NCI-H2029 (cell line): ENCODE data around the gene SEMA6D.

Experiments
- DNase-seq: peaks from one replicate; lab custom pipeline; 2025; lab: John Stamatoyannopoulos, UW

SEMA6D gene

DNA sequence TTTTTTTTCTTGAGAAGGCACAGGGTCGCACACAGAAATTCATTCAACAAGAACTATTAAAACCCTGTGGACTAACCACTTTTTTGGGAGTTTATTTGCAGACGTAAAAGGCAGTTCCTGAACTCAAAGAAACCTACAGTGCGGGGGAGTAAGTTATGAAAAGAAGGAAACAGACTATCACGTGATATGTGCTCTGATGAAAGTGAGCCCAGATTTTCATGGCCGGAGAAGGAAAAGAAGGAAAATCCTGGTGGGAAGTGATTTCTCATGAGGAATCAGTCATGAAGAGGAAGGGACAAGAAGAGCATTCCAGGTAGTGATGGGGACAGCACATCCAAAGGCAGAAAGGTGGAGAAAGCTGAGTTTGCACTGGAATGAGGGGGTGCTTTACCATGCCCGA is 26.1 kb downstream of the SEMA6D start:
- no peak for DNase-seq

DNA sequence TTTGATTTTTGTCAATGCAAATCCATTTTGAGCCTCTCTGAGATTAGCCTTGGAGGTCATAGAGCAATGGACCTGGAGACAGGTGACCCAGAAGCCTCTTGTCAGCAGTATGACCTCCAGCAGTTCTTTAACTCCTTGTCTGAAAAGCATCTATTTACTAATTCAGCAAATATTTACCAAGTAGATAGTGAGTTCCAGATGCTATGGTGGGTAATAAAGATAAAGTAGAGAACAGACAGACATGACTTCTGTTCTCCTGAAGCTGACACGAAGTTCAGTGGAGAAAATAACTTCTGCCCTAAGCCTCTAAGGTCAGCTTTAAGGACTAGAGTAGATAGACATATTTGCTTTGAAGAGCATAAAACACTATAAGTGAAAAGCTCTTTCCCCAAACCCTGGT is 26.6 kb downstream of the SEMA6D start:
- no peak for DNase-seq

DNA sequence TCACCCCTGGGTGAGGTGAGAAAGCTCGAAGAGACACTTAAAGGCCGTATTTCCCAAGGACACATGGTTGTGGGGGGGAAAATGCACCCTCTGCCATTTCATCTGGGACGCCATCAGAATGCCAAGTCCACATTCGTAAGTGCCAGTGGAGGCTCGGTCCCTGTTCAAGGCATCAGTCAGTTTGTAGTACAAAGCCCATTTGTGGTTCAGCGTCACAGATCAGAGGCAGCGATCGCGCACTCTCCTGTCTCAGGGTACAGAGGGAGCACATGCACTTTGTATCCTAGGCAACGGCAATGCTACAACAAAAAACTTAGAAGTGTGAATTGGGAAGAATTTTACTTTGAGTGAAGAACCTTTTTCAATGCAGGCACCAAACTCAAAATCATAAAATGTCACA is 27.2 kb downstream of the SEMA6D start:
- DNase-seq, result no peak

DNA sequence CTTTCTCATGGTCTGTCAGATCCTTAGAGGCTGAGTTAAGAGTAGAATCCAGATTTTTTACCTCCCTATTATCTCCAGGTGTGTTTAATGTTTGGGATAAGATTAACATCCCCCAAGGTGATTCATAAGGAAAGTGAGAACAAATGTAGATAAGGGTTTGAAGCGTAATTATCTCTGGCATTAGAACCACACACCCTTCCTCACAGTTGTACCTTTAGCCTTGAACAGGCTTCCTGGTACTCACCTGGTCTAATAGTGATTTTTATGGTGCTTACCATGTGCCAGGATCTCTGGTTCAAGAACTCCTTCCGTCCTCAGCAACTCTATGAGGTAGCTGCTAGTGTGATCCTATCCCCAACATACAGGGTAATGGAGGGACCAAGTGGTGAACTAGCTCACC is 27.7 kb downstream of the SEMA6D start:
- DNase-seq, result no peak

DNA sequence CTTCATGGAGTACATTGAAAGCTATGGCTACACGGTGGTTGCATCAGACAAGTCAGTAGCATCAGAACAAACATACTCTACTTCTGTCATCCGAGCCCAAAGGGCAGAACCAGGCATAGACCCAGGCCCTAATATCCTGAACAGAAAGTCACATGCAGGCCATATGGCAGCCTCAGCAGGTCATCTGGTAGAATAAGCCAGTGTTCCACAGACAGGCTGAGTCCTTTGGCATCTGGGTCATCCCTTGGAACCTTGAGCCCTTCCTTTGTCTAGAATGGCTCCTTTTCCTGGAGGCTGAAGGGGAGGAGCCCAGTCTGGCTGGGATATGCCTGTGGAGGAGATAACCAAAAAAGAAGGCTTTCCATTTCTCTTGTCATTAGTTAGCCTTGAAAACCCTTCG is 29.2 kb downstream of the SEMA6D start:
- DNase-seq, result no peak

DNA sequence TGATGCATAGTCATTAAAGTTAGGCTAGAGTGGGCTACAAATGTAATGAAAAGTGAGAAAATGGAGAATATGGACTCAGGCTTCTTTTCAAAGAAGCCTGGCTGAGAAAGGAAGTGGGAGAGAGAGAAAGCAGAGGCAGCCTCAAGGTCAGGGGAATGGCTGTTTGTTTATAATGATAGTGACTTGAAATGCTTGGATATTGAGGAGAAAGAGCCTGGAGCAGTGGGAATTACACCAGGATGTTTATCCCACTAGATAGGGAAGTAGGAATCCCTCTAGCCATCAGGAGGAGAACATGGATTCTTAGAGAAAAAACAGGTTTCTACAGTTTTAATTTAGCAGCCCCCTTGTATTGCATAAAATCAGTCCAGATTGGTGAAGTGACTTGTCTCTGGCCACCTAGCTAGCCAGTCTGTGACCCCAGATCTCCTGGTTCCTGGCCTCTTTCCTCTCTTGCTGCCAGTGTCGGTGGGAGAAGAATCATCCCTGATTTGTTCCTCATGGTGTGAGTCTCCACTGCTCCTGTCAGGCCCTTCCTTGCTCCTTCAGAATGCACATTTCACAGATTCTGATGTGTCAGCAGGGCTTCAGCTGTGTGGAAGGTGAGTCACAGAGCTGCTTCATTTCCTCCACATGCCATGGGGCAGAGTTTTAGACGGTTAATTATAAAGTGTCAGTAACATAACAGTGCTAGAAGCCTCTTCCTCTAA is 32.9 kb downstream of the SEMA6D start:
- no peak for DNase-seq

DNA sequence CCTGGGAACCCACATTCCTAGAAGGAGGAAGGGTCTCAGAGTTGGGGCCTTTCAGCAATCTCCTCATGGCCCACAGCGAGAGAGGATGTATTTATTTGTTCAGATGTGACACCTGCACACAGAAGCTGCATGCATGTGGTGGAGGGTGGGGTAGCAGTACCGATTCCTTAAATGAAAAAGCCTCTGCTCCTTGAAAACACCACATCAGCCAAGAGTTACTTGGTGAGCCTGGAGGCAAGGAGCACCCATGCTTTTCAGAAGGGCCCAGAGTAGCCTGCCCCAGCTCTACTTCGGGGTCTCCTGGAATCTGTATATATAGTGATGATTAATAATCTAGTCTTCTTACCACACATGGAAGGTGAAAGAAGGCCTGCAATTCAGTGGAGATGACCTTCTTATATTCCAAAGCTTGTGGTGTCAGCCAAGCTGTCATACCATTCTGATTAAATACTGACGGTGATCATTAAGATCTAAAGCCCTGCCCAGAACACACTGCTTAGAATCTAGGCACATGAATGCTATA is 33.5 kb downstream of the SEMA6D start:
- no peak for DNase-seq

DNA sequence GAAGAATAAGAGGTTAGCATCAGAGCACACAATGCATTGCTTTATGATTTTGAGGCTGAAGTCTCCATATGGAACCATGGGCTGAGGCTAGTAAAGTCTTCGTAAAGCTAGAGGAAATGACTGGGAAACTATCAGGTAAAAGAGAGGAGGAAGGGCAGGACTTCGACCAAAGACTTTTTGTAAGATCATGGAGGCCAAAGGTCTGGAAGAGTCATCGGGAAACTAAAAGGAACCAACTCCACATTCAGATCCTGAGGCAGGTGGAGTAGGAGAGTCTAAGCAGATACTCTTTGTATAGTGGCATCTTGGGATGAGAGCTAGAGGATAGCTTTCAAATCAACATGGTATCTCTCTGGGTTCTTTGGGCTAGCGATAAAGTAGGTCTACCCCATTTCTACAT is 36.3 kb downstream of the SEMA6D start:
- no peak for DNase-seq

DNA sequence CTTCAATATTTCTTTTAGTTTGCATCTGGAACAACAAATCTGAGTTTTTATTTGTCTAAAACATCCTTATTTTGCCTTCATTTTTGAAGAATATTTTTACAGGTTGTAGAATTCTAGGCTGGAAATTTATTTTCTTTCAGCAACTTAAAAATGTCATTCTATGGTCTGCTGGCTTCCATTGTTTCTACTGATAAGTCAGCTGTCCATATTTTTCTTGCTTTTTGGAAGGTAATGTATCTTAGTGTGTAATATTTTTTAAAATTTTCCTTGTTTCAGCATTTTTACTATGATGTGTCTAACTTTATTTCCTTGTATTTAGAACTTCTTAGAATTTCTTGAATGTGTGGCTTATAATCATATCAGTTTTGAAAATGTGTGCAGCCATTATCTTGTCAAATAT is 37.0 kb downstream of the SEMA6D start:
- DNase-seq, result no peak

DNA sequence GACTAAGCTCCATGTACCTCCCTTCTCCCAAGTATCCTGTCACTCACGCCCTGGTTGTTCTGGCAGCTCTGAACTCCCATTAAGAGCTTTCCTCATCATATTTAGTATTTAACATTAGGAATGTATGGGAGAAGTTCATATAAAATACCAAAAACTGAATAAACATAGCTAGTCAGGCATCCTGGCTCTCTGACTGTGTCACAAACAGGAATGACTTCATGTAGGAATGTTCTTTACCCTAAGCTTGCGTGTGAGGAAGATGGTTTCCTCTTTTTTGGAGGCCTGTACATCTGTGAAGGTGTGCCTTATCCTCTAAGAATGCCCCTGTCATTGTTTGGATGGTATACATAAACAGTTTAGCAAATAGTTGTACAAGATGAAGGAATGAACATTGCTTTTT is 38.6 kb downstream of the SEMA6D start:
- DNase-seq, result no peak

DNA sequence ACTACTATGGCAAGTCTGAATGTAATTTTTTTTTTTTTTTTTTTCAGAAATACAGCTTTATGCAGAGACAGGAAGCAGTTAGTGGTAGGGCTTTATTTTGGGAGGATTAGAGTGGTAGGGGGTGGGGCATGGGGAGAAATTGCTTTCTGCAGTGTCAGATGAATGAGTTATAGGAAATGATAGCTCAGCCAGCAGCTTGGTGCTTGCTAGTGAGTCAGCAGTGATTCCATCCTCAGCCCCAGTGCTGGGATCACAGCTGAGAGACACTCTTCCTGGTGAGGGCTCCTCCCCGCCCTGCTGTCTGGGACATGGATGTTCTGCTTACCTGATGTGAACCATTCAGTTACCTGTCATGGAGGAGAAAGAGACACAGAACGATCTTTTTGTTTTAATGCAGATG is 39.6 kb downstream of the SEMA6D start:
- DNase-seq, result no peak

DNA sequence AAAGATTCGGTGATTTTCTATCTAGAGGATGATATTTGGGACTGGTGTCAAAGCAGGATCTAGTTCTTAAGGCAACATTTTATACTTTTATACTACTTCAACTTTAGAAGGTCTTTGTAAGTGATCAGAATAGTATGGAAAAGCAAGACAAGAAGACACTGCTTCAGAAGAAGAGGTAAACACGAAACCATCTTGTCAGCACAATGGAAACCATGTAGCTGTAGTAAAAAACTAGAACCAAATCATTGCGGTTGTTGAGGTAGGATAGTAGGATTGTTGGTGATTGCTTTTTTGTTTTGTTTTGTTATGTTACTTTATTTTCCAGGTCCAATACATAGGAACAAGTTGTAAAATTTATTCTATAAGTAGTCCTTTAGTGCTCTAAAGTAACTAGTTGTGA is 40.0 kb downstream of the SEMA6D start:
- DNase-seq, result no peak

DNA sequence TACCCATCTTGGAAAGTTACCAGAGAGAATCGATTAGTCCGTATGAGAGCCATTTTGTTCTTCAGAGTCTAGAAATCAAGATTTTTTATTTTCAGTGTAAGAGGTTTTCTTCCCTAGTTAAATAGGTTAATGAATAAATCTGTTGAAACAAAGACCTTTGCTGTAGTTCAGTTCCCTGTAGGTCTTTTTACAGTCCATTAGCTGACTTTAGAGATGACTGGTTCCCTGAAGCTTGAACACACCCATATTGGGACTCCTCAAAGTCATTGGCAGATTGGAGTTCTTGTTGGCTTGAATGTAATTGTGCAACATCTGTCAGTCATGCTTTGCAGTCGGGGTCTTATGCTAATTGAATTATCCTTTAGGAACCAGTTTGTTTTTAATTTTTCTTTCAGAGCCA is 45.3 kb downstream of the SEMA6D start:
- no peak for DNase-seq

DNA sequence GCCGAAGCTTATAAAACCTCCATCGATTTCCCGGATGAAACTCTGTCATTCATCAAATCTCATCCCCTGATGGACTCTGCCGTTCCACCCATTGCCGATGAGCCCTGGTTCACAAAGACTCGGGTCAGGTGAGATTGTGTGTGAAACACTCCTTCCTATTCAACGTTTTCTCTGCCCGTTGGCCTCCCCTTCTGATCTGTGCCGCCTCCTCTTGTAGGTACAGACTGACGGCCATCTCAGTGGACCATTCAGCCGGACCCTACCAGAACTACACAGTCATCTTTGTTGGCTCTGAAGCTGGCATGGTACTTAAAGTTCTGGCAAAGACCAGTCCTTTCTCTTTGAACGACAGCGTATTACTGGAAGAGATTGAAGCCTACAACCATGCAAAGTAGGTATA is 47.4 kb downstream of the SEMA6D start:
- DNase-seq, result no peak

DNA sequence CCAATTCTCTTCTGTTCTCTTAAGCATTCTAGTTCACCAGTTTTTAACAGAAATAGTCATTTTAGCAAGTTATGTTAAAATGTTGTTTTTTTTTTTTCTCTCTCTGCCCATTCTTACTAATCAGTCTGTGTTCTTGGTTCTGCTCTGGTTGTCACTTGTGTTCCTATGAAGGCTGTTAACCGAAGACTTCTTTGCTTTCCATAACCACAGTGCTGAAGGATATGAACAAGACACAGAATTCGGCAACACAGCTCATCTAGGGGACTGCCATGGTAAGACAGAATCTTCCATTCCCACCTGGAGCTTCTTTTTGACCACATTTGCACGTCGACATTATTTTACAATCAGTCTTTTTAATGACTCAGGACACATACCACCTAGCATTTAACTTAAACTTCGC is 49.1 kb downstream of the SEMA6D start:
- no peak for DNase-seq

DNA sequence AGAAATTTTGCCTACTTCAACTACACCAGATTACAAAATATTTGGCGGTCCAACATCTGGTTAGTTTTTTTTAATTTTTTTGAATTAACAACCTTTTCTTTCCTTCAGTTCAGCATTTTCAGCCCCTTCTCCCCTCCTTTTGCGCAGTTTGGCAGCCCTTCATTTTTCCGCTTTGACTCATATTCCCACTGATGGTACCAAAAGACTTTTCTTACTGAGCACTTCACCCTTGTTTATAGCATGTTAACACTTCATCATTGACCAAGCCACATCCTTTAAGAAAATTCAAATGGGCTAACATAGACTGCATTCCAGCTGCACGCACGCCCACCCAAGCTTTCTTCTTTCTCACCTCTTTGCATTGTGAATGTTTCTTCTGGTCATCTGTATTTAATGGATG is 49.7 kb downstream of the SEMA6D start:
- no peak for DNase-seq

DNA sequence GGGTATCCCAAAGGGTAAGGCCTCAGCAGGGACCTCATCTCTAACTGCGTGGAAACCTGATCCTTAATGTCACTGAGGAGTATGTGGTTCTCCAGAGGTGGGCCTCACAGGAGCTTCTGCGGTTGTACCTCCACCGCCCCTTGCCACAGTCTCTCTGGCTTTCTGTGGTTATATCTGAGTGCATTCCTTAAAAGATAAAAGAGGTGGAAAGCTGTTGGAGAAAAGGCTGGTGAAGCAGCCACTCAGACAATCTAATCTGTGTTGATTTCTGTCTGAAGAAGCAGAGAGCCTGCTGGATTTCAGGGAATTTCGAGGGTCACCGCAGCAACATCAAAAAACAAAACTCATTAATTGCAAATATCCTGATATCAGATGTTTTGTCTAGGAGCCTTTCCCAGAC is 51.4 kb downstream of the SEMA6D start:
- DNase-seq, result no peak

DNA sequence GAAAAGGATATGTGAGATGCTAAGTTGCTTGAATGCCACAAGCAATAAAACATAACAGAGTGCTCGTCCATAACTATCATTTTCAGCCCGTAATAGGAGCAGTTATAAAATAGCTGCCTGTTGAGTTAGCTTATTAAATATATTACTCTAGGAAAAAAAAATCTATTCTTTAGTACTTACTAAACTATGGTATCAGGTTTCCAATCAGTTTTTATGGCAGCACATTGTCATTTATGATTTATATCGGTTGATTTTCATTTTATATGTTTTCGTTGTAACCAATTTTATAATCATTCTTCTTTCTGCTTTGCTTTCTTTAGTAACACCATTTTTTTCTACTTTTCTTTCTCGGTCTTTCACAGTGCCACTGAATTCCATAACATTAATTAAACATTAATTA is 51.9 kb downstream of the SEMA6D start:
- no peak for DNase-seq

DNA sequence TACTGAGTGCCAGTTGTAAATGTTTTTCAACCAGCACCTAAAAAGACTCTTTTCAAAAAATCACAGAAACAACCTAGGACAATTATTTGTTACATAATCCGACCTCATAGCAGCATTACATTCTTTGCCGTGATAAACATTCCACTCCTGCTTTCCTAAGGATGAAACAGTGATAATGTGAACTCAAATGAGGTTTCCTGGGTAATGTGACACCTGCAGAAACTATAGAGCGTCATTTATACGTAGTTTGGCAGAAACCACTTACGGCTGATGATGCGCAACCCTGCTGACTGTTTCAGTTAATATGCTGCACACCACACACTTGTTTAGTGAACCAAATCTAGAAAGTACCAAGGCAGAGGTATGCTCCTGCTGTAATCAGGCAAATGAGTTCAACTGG is 55.8 kb downstream of the SEMA6D start:
- no peak for DNase-seq

DNA sequence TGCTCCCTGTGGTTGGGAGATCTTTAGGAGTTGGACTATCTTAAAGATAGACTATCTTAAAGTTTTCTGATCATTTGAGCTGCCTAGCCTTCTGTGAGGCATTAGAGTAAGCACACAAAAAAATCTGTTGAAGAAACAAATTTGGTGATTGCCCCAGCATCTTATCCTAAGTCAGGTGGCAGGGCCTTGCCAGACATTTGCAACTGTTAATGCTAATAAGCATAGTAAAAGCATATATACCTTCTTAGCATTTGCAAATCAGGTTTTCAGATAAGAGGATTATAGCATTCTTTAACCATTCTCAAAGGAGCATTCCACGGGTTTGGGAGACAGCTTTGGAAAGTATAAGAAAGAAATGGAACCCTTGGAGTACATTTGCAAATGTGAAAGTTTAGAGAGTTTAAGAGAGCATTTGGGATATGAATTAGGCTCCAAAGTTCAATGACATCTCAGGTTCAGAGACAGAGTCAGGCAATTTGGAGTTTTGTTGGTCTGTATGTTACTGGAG is 61.0 kb downstream of the SEMA6D start:
- DNase-seq, result no peak

DNA sequence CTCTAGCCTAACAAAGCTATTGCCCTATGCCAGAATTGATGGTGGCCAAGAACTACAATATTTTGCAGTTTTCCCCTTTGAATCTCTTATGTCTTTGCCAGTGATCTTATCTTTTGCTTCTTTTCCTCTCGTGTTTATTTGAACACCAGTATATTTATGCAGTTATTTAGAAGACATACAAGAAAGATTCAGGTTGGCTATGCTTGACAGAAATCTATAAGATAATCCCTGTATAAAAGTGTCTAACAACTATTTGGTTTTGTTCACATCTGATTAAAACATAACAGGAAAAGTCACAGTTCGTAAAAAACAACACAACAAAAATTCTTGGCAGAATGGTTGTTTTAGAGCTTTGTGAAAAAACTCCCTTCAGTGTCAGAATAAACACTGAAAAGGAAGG is 63.7 kb downstream of the SEMA6D start:
- DNase-seq, result no peak

DNA sequence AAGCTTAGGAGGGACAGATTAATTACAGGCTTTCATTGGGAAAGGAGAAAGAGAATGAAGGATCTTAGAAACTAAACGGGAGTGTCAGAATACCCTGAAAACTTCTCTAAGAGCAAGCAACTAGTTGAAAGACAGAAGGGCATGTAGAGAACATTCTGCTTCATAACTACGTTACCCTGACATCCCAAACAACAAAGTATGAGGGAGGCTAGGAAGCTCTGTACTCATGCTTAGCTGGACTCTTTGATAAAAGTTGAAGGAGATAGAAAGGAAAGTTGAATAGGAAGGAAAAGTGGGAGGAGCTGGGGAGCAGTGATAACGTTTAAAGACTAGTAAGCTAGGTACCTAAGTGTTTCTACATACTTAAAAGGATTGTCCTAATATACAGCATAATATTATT is 64.2 kb downstream of the SEMA6D start:
- no peak for DNase-seq

DNA sequence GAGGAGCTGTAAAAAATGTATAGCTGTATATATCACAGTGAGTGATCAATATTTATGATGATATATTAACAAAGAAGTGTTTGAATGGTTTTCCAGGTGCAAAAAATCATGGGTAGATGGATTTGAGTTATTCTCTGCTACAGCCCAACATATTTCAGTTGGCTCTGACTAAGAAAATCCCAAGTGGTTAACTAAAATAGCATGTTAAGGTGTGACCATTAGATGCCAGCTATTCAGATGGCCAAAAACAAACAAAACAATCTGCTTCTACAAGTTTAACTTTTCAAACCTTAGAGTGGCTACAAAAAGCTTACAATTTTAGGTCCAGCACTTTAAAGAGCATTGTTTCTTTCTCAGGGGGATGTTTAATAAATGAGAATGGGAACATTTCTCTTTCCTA is 67.5 kb downstream of the SEMA6D start:
- no peak for DNase-seq

DNA sequence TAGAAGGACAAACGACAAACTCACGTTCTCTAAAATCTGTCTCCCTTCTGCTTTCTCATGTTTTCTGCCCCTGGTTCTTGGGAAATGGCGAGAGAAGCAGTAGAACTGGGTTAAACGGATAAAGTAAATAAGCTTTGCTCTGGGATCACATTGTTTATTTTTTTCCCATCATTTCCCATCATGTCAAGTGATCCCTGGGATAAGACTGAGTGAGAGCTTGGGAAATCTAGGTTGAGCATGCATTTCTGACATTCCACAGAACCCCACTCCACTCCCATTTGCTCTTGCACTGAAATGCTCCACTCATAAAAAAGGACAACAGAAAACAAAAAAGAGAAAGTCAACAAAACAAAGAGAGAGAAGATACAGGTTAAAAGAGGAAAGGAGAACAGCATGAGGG is 69.1 kb downstream of the SEMA6D start:
- DNase-seq, result no peak
